GM23338 (cell line): ENCODE measurements around the gene TIPRL. TPM values are rescaled to one million over a fixed set of nuclear protein-coding genes. Genes with fewer than 3 reads are reported as not detected.
"Not testable (repeated sequence)": the region's sequence is repeated elsewhere in the genome, so short reads cannot be mapped to it uniquely, and the experiment has no call there.

Experiments used
- ATAC-seq: fragments of 200-7000 bp; cut with Tn5 transposase; 3 replicates; pipeline ENCODE4 v1.9.1; 2020
- DNase-seq: peaks from one replicate; pipeline ENCODE4 v3.0.0-alpha.2; 2015; ENCODE audit warnings: low spot score
- H2AFZ ChIP-seq: fragments of 200-600 bp; sonication (generic); 2 replicates; pipeline ENCODE4 v1.8.0; 2016; ENCODE audit warnings: antibody characterized with exemption, mild to moderate bottlenecking, moderate library complexity
- H3F3A ChIP-seq: fragments of 200-600 bp; sonication (generic); replicated peaks from 2 replicates; pipeline ENCODE4 v1.8.0; 2017; ENCODE audit warnings: antibody characterized with exemption, mixed run types, low read depth
- H3K27ac ChIP-seq: fragments of 200-600 bp; sonication (generic); 2 replicates; pipeline ENCODE4 v1.6.1; 2016; ENCODE audit warnings: low read depth
- H3K27me3 ChIP-seq: fragments of 200-600 bp; sonication (generic); 2 replicates; pipeline ENCODE4 v1.8.0; 2016; ENCODE audit warnings: mild to moderate bottlenecking, mixed run types, moderate library complexity; ENCODE audit not compliant: insufficient read depth
- H3K36me3 ChIP-seq: fragments of 200-600 bp; sonication (generic); 2 replicates; pipeline ENCODE4 v1.8.0; 2016; ENCODE audit warnings: mild to moderate bottlenecking; ENCODE audit not compliant: insufficient read depth
- H3K4me1 ChIP-seq: fragments of 200-600 bp; sonication (generic); 2 replicates; pipeline ENCODE4 v1.8.0; 2016; ENCODE audit warnings: mild to moderate bottlenecking, moderate library complexity; ENCODE audit not compliant: insufficient read depth
- H3K4me2 ChIP-seq: fragments of 200-600 bp; sonication (generic); 2 replicates; pipeline ENCODE4 v1.7.1; 2017; ENCODE audit warnings: mixed run types
- H3K4me3 ChIP-seq: fragments of 200-600 bp; sonication (generic); 2 replicates; pipeline ENCODE4 v1.6.1; 2016; ENCODE audit warnings: mixed run types
- H3K79me2 ChIP-seq: fragments of 200-600 bp; sonication (generic); replicated peaks from 2 replicates; pipeline ENCODE4 v1.8.0; 2017; ENCODE audit warnings: mild to moderate bottlenecking; ENCODE audit not compliant: insufficient read depth
- H3K9me2 ChIP-seq: fragments of 200-600 bp; sonication (generic); 2 replicates; pipeline ENCODE4 v1.8.0; 2017; ENCODE audit not compliant: insufficient read depth
- H4K20me1 ChIP-seq: fragments of 200-600 bp; sonication (generic); replicated peaks from 2 replicates; pipeline ENCODE4 v1.8.0; 2017; ENCODE audit warnings: mild to moderate bottlenecking; ENCODE audit not compliant: insufficient read depth
- H3K27ac Mint-ChIP-seq: 2 replicates; pipeline ENCODE4 v1.8.0; 2020; ENCODE audit warnings: inconsistent platforms, mild to moderate bottlenecking, moderate library complexity, mixed read lengths
- H3K27me3 Mint-ChIP-seq: 3 replicates; pipeline ENCODE4 v1.8.0; 2022; ENCODE audit warnings: low read depth, mild to moderate bottlenecking, moderate library complexity, mixed read lengths, inconsistent platforms; ENCODE audit not compliant: insufficient read depth, poor library complexity
- H3K36me3 Mint-ChIP-seq: 3 replicates; pipeline ENCODE4 v1.8.0; 2021; ENCODE audit warnings: low read depth, mild to moderate bottlenecking, inconsistent platforms, moderate library complexity, mixed read lengths
- H3K4me1 Mint-ChIP-seq: 3 replicates; pipeline ENCODE4 v1.8.0; 2020; ENCODE audit warnings: mild to moderate bottlenecking, inconsistent platforms, mixed read lengths
- H3K4me3 Mint-ChIP-seq: 3 replicates; pipeline ENCODE4 v1.8.0; 2021; ENCODE audit warnings: moderate library complexity, mild to moderate bottlenecking, inconsistent platforms, mixed read lengths
- H3K9me3 Mint-ChIP-seq: 3 replicates; pipeline ENCODE4 v1.8.0; 2020; ENCODE audit warnings: moderate library complexity, mild to moderate bottlenecking, inconsistent platforms, mixed read lengths
- EZH2 ChIP-seq: fragments of 200-600 bp; sonication (generic); IDR thresholded peaks from one replicate; pipeline ENCODE4 v1.8.0; 2017; ENCODE audit warnings: antibody characterized with exemption, mild to moderate bottlenecking, low read depth; ENCODE audit not compliant: unreplicated experiment
- EZH2phosphoT487 ChIP-seq: fragments of 200-600 bp; sonication (generic); IDR thresholded peaks from one replicate; pipeline ENCODE4 v1.8.1; 2018; ENCODE audit warnings: antibody characterized with exemption; ENCODE audit not compliant: unreplicated experiment
- JUNB ChIP-seq: IDR thresholded peaks from one replicate; pipeline ENCODE4 v1.6.1; 2016; ENCODE audit warnings: antibody characterized with exemption; ENCODE audit not compliant: unreplicated experiment
- NANOG ChIP-seq: IDR thresholded peaks from 2 replicates; pipeline ENCODE4 v1.6.1; 2016; ENCODE audit warnings: antibody characterized with exemption, borderline replicate concordance
- STAT1 ChIP-seq: IDR thresholded peaks from one replicate; pipeline ENCODE4 v1.6.1; 2016; ENCODE audit warnings: antibody characterized with exemption; ENCODE audit not compliant: unreplicated experiment
- ZNF331 ChIP-seq: fragments of 250-450 bp; sonication (Bioruptor Pico); IDR thresholded peaks from 2 replicates; pipeline ENCODE4 v1.5.0; 2020; ENCODE audit warnings: low read depth, mild to moderate bottlenecking, moderate library complexity
- polyA plus RNA-seq: library from polyadenylated mRNA; unstranded; fragments of >200 nt; fragmentation: Nextera tagmentation; extraction: Ambion mirVana; gene quantifications from 2 replicates; pipeline ENCODE4 v1.2.1, GENCODE V29; 2016
- total RNA-seq: library from RNA; depleted of rRNA; stranded (reverse); fragments of >200 nt; shearing (Covaris generic); gene quantifications from 2 replicates; pipeline ENCODE4 v1.2.3, GENCODE V29; 2014
- TF ChIP-seq, protein P1 (sequence below), 2 experiments: fragments of 200-600 bp in 1 of 2; sonication (generic) in 1 of 2; conservative IDR thresholded peaks; 2 replicates each; pipeline versions ENCODE4 v1.5.1 to v1.6.1; 2016 to 2017; ENCODE audit warnings: antibody characterized with exemption in 2 of 2, low read depth in 2 of 2, mild to moderate bottlenecking in 2 of 2, moderate library complexity in 1 of 2
- TF ChIP-seq, protein P2 (sequence below): IDR thresholded peaks from one replicate; pipeline ENCODE4 v1.6.1; 2018; ENCODE audit warnings: antibody characterized with exemption; ENCODE audit not compliant: unreplicated experiment
- TF ChIP-seq, protein P3 (sequence below): fragments of 250-450 bp; sonication (Bioruptor Pico); IDR thresholded peaks from 2 replicates; pipeline ENCODE4 v1.5.0; 2020; ENCODE audit warnings: mild to moderate bottlenecking, moderate library complexity
- TF ChIP-seq, protein P4 (sequence below): IDR thresholded peaks from 2 replicates; pipeline ENCODE4 v1.6.1; 2016; ENCODE audit warnings: antibody characterized with exemption

Gene TIPRL
- total and polyA plus RNA-seq, 2 experiments from 2014 or later = 15.9 to 32.0 TPM

DNA sequence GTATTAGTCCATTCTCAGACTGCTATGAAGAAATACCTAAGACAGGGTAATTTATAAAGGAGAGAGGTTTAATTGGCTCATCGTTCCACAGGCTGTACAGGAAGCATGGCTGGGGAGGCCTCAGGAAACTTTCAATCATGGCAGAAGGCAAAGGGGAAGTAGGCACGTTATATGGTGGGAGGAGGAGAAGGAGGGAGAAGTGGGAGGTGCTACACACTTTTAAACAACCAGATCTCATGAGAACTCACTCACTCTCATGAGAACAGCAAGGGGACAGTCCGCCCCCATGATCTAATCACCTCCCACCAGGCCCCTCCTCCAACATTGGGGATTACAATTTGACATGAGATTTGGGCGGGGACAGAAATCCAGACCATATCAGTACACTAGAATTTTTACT is 24.1 kb upstream of the TIPRL start:
- not testable (repeated sequence) for H3K36me3 ChIP-seq, H3K4me3 ChIP-seq, H3K27ac ChIP-seq, H3K27me3 ChIP-seq, H3K36me3 Mint-ChIP-seq, H3K79me2 ChIP-seq, H3K4me1 Mint-ChIP-seq, H4K20me1 ChIP-seq, H3K9me2 ChIP-seq, H3F3A ChIP-seq, H3K4me3 Mint-ChIP-seq, ATAC-seq, H3K4me1 ChIP-seq, H2AFZ ChIP-seq, H3K27me3 Mint-ChIP-seq, H3K4me2 ChIP-seq, DNase-seq, H3K27ac Mint-ChIP-seq
- H3K9me3 Mint-ChIP-seq = peaks cover 13% of the 10 kb centered on the region; the same call in 2 of the 3 replicates

DNA sequence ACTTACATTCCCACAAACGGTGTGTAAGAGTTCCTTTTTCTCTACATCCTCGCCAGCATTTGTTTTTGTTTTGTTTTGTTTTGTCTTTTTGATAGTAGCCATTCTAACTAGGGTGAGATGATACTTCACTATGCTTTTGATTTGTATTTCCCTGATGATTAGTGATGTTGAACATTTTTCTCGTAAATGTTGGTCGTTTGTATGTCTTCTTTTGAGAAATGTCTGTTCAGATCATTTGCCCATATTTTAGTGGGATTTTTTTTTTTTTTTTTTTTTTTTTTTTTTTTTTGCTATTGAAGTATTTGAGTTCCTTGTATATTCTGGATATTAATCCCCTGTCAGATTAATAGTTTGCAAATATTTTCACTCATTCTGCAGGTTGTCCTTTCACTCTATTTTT is 22.9 kb upstream of the TIPRL start:
- no peaks in the 10 kb centered on the region for H3K79me2 ChIP-seq
- DNase-seq (no peak), ATAC-seq (no peak)
- Mint-ChIP-seq H3K27me3 (no peaks in the 10 kb centered on the region), H3K4me1 (peaks cover 7% of the 10 kb centered on the region), H3K36me3 (no peaks in the 10 kb centered on the region; the same call in 2 of the 3 replicates), H3K27ac (no peak overlapping the region), H3K4me3 (no peak overlapping the region), H3K9me3 (peaks cover 16% of the 10 kb centered on the region; the same call in 2 of the 3 replicates)
- TF ChIP-seq, protein P1, sequence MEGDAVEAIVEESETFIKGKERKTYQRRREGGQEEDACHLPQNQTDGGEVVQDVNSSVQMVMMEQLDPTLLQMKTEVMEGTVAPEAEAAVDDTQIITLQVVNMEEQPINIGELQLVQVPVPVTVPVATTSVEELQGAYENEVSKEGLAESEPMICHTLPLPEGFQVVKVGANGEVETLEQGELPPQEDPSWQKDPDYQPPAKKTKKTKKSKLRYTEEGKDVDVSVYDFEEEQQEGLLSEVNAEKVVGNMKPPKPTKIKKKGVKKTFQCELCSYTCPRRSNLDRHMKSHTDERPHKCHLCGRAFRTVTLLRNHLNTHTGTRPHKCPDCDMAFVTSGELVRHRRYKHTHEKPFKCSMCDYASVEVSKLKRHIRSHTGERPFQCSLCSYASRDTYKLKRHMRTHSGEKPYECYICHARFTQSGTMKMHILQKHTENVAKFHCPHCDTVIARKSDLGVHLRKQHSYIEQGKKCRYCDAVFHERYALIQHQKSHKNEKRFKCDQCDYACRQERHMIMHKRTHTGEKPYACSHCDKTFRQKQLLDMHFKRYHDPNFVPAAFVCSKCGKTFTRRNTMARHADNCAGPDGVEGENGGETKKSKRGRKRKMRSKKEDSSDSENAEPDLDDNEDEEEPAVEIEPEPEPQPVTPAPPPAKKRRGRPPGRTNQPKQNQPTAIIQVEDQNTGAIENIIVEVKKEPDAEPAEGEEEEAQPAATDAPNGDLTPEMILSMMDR (conservative IDR thresholded peaks at IDR 0.05; ENCODE audit: low read depth in 2 of 2) = no peak
- TF ChIP-seq ZNF331 (CRISPR knock-in tag) (no peak), STAT1 (no peak), EZH2 (no peak), NANOG (no peak), EZH2phosphoT487 (no peak), JUNB (no peak)
- TF ChIP-seq, protein P2, sequence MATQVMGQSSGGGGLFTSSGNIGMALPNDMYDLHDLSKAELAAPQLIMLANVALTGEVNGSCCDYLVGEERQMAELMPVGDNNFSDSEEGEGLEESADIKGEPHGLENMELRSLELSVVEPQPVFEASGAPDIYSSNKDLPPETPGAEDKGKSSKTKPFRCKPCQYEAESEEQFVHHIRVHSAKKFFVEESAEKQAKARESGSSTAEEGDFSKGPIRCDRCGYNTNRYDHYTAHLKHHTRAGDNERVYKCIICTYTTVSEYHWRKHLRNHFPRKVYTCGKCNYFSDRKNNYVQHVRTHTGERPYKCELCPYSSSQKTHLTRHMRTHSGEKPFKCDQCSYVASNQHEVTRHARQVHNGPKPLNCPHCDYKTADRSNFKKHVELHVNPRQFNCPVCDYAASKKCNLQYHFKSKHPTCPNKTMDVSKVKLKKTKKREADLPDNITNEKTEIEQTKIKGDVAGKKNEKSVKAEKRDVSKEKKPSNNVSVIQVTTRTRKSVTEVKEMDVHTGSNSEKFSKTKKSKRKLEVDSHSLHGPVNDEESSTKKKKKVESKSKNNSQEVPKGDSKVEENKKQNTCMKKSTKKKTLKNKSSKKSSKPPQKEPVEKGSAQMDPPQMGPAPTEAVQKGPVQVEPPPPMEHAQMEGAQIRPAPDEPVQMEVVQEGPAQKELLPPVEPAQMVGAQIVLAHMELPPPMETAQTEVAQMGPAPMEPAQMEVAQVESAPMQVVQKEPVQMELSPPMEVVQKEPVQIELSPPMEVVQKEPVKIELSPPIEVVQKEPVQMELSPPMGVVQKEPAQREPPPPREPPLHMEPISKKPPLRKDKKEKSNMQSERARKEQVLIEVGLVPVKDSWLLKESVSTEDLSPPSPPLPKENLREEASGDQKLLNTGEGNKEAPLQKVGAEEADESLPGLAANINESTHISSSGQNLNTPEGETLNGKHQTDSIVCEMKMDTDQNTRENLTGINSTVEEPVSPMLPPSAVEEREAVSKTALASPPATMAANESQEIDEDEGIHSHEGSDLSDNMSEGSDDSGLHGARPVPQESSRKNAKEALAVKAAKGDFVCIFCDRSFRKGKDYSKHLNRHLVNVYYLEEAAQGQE = no peak
- TF ChIP-seq, protein P3, sequence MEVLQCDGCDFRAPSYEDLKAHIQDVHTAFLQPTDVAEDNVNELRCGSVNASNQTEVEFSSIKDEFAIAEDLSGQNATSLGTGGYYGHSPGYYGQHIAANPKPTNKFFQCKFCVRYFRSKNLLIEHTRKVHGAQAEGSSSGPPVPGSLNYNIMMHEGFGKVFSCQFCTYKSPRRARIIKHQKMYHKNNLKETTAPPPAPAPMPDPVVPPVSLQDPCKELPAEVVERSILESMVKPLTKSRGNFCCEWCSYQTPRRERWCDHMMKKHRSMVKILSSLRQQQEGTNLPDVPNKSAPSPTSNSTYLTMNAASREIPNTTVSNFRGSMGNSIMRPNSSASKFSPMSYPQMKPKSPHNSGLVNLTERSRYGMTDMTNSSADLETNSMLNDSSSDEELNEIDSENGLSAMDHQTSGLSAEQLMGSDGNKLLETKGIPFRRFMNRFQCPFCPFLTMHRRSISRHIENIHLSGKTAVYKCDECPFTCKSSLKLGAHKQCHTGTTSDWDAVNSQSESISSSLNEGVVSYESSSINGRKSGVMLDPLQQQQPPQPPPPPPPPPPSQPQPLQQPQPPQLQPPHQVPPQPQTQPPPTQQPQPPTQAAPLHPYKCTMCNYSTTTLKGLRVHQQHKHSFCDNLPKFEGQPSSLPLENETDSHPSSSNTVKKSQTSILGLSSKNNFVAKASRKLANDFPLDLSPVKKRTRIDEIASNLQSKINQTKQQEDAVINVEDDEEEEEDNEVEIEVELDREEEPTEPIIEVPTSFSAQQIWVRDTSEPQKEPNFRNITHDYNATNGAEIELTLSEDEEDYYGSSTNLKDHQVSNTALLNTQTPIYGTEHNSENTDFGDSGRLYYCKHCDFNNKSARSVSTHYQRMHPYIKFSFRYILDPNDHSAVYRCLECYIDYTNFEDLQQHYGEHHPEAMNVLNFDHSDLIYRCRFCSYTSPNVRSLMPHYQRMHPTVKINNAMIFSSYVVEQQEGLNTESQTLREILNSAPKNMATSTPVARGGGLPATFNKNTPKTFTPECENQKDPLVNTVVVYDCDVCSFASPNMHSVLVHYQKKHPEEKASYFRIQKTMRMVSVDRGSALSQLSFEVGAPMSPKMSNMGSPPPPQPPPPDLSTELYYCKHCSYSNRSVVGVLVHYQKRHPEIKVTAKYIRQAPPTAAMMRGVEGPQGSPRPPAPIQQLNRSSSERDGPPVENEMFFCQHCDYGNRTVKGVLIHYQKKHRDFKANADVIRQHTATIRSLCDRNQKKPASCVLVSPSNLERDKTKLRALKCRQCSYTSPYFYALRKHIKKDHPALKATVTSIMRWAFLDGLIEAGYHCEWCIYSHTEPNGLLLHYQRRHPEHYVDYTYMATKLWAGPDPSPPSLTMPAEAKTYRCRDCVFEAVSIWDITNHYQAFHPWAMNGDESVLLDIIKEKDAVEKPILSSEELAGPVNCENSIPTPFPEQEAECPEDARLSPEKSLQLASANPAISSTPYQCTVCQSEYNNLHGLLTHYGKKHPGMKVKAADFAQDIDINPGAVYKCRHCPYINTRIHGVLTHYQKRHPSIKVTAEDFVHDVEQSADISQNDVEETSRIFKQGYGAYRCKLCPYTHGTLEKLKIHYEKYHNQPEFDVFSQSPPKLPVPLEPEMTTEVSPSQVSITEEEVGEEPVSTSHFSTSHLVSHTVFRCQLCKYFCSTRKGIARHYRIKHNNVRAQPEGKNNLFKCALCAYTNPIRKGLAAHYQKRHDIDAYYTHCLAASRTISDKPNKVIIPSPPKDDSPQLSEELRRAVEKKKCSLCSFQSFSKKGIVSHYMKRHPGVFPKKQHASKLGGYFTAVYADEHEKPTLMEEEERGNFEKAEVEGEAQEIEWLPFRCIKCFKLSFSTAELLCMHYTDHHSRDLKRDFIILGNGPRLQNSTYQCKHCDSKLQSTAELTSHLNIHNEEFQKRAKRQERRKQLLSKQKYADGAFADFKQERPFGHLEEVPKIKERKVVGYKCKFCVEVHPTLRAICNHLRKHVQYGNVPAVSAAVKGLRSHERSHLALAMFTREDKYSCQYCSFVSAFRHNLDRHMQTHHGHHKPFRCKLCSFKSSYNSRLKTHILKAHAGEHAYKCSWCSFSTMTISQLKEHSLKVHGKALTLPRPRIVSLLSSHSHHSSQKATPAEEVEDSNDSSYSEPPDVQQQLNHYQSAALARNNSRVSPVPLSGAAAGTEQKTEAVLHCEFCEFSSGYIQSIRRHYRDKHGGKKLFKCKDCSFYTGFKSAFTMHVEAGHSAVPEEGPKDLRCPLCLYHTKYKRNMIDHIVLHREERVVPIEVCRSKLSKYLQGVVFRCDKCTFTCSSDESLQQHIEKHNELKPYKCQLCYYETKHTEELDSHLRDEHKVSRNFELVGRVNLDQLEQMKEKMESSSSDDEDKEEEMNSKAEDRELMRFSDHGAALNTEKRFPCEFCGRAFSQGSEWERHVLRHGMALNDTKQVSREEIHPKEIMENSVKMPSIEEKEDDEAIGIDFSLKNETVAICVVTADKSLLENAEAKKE (CRISPR knock-in tag) = no peak
- TF ChIP-seq, protein P4, sequence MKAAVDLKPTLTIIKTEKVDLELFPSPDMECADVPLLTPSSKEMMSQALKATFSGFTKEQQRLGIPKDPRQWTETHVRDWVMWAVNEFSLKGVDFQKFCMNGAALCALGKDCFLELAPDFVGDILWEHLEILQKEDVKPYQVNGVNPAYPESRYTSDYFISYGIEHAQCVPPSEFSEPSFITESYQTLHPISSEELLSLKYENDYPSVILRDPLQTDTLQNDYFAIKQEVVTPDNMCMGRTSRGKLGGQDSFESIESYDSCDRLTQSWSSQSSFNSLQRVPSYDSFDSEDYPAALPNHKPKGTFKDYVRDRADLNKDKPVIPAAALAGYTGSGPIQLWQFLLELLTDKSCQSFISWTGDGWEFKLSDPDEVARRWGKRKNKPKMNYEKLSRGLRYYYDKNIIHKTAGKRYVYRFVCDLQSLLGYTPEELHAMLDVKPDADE = no peak
- H3K9me2 ChIP-seq = no peaks in the 10 kb centered on the region
- no peak overlapping the region for H3K4me3 ChIP-seq
- H4K20me1 ChIP-seq = no peaks in the 10 kb centered on the region
- no peaks in the 10 kb centered on the region for H3F3A ChIP-seq
- H3K4me2 ChIP-seq = no peak overlapping the region
- H3K27me3 ChIP-seq = no peaks in the 10 kb centered on the region
- no peak overlapping the region for H2AFZ ChIP-seq
- H3K27ac ChIP-seq = no peak overlapping the region
- no peaks in the 10 kb centered on the region for H3K36me3 ChIP-seq
- H3K4me1 ChIP-seq = no peaks in the 10 kb centered on the region
